HFFc6 (cell line): ENCODE measurements around the gene ACAT2. TPM values are rescaled to one million over a fixed set of nuclear protein-coding genes. Genes with fewer than 3 reads are reported as not detected.

Experiments used
- DNase-seq: peaks from one replicate; pipeline ENCODE4 v3.0.0-alpha.2; 2018
- H3K27ac Mint-ChIP-seq: 2 replicates; pipeline ENCODE4 v1.8.0; 2020; ENCODE audit warnings: mild to moderate bottlenecking, mixed read lengths
- H3K27me3 Mint-ChIP-seq: 2 replicates; pipeline ENCODE4 v1.8.0; 2021; ENCODE audit warnings: mild to moderate bottlenecking, moderate library complexity, mixed read lengths; ENCODE audit not compliant: insufficient read depth
- H3K36me3 Mint-ChIP-seq: 2 replicates; pipeline ENCODE4 v1.8.0; 2021; ENCODE audit warnings: low read depth, mixed read lengths
- H3K4me1 Mint-ChIP-seq: 2 replicates; pipeline ENCODE4 v1.8.0; 2020; ENCODE audit warnings: low read depth, mixed read lengths
- H3K4me3 Mint-ChIP-seq: 2 replicates; pipeline ENCODE4 v1.8.0; 2020; ENCODE audit warnings: mild to moderate bottlenecking, moderate library complexity, mixed read lengths
- H3K9me3 Mint-ChIP-seq: 2 replicates; pipeline ENCODE4 v1.8.0; 2020; ENCODE audit warnings: mild to moderate bottlenecking, mixed read lengths
- total RNA-seq, 6 experiments: library from RNA; stranded (reverse); fragmentation: NEBNext Ultra II Directional; extraction: Animal tissue kit (Norgen Biotek cat#: 25700); gene quantifications; 2 replicates in 1 of 6; 3 replicates in 5 of 6; pipeline ENCODE4 v1.2.3, GENCODE V29; 2021
- TF ChIP-seq, protein P1 (sequence below): fragments of 200-600 bp; sonication (generic); IDR thresholded peaks from 2 replicates; pipeline ENCODE4 v1.5.0; 2021; ENCODE audit warnings: antibody characterized with exemption, mild to moderate bottlenecking

ACAT2 gene
- total RNA-seq, 6 experiments from 2014 or later, result 25.6 to 39.9 (median 38.7) TPM

GRCh38 chr6:159758031-159759001, 3.5 kb upstream of the ACAT2 start:
- Mint-ChIP-seq H3K27ac (peak overlapping the region; percentile 86), H3K27me3 (peaks cover 2% of the 10 kb centered on the region; the same call in 1 of the 2 replicates), H3K9me3 (no peaks in the 10 kb centered on the region), H3K4me1 (peaks cover 47% of the 10 kb centered on the region), H3K4me3 (peak overlapping the region; percentile 21; the same call in 1 of the 2 replicates), H3K36me3 (peaks cover 49% of the 10 kb centered on the region)
- TF ChIP-seq, protein P1, sequence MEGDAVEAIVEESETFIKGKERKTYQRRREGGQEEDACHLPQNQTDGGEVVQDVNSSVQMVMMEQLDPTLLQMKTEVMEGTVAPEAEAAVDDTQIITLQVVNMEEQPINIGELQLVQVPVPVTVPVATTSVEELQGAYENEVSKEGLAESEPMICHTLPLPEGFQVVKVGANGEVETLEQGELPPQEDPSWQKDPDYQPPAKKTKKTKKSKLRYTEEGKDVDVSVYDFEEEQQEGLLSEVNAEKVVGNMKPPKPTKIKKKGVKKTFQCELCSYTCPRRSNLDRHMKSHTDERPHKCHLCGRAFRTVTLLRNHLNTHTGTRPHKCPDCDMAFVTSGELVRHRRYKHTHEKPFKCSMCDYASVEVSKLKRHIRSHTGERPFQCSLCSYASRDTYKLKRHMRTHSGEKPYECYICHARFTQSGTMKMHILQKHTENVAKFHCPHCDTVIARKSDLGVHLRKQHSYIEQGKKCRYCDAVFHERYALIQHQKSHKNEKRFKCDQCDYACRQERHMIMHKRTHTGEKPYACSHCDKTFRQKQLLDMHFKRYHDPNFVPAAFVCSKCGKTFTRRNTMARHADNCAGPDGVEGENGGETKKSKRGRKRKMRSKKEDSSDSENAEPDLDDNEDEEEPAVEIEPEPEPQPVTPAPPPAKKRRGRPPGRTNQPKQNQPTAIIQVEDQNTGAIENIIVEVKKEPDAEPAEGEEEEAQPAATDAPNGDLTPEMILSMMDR, result peak; percentile 67
- DNase-seq, result peak; percentile 80

DNA sequence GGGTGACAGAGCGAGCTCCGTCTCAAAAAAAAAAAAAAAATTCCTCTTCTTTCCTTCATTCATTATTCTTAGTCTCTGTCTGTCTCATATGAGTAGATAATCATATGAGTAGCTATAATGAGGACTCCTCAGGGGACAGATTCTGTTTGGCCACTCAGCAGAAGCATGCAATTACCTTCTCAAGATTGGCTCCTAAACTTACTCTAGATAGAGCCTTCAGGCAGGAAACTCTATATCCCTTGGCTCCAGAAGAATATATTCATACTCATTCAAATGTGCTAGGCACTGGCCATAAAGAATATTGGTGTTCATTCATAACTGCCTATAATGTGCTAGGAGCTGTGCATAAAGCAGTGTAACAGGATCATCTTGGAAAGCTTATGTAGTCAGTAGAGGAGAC, 2.2 kb upstream of the ACAT2 start:
- Mint-ChIP-seq H3K9me3 (no peaks in the 10 kb centered on the region), H3K27me3 (peaks cover 2% of the 10 kb centered on the region; the same call in 1 of the 2 replicates), H3K4me1 (peaks cover 47% of the 10 kb centered on the region), H3K27ac (peak overlapping the region; percentile 84), H3K36me3 (peaks cover 50% of the 10 kb centered on the region), H3K4me3 (peak overlapping the region; percentile 21; the same call in 1 of the 2 replicates)
- DNase-seq, result no peak
- TF ChIP-seq, protein P1, result no peak

DNA sequence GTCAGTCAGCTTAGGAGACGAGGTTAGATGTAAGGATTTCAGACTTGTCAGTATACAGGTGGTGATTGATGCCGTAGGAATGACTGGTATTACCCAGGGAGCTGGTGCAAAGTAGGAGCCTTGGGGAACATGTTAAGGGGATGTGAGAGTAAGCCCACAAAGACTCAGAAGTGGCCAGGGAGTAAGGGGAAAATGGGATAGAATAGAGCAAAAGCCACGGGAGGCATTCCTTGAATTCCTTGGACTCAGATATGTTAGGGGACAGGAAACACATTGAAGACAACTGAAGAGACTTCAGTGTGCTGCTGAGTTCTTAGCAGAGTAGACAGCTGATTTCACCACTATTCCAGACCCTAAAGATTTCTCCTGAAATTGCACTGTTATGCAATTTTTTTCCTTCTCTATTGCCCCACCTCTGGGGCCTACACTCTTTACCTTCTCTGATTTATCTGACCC, 1.2 kb upstream of the ACAT2 start:
- TF ChIP-seq, protein P1, result no peak
- peak overlapping the region; percentile 89 for H3K4me3 Mint-ChIP-seq
- H3K4me1 Mint-ChIP-seq, result peaks cover 47% of the 10 kb centered on the region
- peaks cover 44% of the 10 kb centered on the region for H3K36me3 Mint-ChIP-seq
- H3K27me3 Mint-ChIP-seq, result peaks cover 2% of the 10 kb centered on the region; the same call in 1 of the 2 replicates
- H3K27ac Mint-ChIP-seq, result peak overlapping the region; percentile 84
- DNase-seq, result peak; percentile 60
- H3K9me3 Mint-ChIP-seq, result no peaks in the 10 kb centered on the region

DNA sequence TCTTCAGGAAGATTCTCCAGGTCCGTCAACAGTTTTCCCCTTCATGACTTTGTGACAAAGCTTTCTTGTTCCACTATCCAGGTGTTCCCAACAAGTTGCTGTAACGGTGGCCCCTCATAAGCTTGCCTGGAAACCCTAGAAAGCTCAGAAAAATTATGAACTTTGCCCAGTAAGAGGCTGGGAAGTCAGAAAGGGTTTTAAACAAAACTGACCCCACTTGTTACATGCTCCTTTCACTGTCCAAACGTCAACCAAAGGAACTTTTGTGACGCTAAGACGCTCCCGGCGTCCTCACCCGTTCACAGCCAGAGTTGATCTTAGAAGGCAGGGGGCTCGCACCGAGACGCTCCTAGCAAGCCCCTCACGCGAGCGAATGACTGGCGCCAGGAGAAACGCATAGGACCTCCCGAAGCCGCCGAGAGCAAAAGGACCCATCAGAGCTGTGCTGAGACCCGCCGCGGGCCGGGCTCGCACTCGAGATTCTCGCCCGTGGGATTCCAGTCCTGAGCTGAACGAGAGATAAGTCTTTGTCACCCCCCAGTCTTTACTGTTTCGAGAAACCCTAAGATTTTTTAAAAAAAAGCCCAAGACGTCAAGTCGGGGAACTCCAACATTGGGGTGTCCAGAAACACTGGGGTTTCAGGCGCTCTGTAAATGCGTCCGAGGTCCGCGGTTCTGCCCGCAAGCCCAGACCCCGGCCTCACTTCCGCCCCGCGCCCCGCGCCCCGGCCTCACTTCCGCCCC, 544 bp upstream of the ACAT2 start:
- Mint-ChIP-seq H3K4me3 (peak overlapping the region; percentile 89), H3K27ac (peak overlapping the region; percentile 84), H3K4me1 (peaks cover 47% of the 10 kb centered on the region), H3K36me3 (peaks cover 37% of the 10 kb centered on the region), H3K27me3 (peaks cover 2% of the 10 kb centered on the region; the same call in 1 of the 2 replicates), H3K9me3 (no peaks in the 10 kb centered on the region)
- TF ChIP-seq, protein P1, result no peak
- DNase-seq, result no peak

DNA sequence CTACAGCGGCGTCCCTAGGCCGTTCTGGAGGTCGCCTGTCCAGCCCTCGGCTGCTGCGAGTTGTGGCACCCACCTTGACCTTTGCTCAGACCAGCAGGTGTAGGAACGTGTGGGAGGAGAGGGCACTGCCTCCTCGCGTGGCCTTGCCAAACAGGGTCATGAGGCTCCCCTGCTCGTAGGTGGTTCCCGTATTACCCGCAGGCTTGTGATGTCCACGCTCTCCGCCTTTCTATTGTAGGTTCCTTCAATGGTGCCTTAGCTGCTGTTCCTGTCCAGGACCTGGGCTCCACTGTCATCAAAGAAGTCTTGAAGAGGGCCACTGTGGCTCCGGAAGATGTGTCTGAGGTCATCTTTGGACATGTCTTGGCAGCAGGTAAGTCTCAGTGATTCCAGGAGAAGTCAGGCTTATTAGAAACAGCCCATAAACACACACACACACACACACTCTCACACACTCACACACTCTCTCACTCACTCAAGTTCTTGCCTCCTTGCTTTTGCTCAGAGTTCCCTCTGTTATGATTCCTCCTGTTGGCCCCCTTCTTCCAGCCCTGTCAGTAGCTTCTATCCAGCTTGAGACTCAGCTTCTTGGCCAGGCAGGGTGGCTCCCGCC, 942 bp downstream of the ACAT2 start:
- H3K36me3 Mint-ChIP-seq, result peaks cover 34% of the 10 kb centered on the region
- no peaks in the 10 kb centered on the region for H3K9me3 Mint-ChIP-seq
- TF ChIP-seq, protein P1, result no peak
- H3K27me3 Mint-ChIP-seq, result peaks cover 2% of the 10 kb centered on the region; the same call in 1 of the 2 replicates
- H3K4me3 Mint-ChIP-seq, result peak overlapping the region; percentile 92
- peak overlapping the region; percentile 83 for H3K27ac Mint-ChIP-seq
- peaks cover 43% of the 10 kb centered on the region for H3K4me1 Mint-ChIP-seq
- no peak for DNase-seq
